Brain microvascular endothelial cell (primary cell): ENCODE results near the gene SLAMF9.

Source experiments
- DNase-seq: peaks from one replicate; pipeline ENCODE4 v3.0.0-alpha.2; 2020
- H3K27ac ChIP-seq: fragments of 250-450 bp; sonication (Bioruptor Pico); 2 replicates; pipeline ENCODE4 v1.5.1; 2020; ENCODE audit warnings: mild to moderate bottlenecking, moderate library complexity
- H3K27me3 ChIP-seq: fragments of 250-450 bp; sonication (Bioruptor Pico); replicated peaks from 2 replicates; pipeline ENCODE4 v1.5.1; 2020; ENCODE audit warnings: mild to moderate bottlenecking
- H3K36me3 ChIP-seq: fragments of 250-450 bp; sonication (Bioruptor Pico); replicated peaks from 2 replicates; pipeline ENCODE4 v1.5.1; 2020; ENCODE audit warnings: mild to moderate bottlenecking
- H3K4me3 ChIP-seq: 2 replicates; pipeline ENCODE4 v1.5.1; 2011; ENCODE audit warnings: low read depth, mild to moderate bottlenecking, control low read depth, low read length, moderate library complexity
- CTCF ChIP-seq: IDR thresholded peaks from 2 replicates; pipeline ENCODE4 v1.5.1; 2011; ENCODE audit warnings: low read depth, mild to moderate bottlenecking, moderate library complexity, low read length, control low read depth, inconsistent platforms; ENCODE audit errors: missing control alignments
- in situ Hi-C: cut with HindIII; loops from 2 replicates; pipeline ENCODE4 v1.10.0; 2017; ENCODE audit warnings: low sequenced_read_pairs, low pct_ligation_motif_present

Gene SLAMF9

DNA sequence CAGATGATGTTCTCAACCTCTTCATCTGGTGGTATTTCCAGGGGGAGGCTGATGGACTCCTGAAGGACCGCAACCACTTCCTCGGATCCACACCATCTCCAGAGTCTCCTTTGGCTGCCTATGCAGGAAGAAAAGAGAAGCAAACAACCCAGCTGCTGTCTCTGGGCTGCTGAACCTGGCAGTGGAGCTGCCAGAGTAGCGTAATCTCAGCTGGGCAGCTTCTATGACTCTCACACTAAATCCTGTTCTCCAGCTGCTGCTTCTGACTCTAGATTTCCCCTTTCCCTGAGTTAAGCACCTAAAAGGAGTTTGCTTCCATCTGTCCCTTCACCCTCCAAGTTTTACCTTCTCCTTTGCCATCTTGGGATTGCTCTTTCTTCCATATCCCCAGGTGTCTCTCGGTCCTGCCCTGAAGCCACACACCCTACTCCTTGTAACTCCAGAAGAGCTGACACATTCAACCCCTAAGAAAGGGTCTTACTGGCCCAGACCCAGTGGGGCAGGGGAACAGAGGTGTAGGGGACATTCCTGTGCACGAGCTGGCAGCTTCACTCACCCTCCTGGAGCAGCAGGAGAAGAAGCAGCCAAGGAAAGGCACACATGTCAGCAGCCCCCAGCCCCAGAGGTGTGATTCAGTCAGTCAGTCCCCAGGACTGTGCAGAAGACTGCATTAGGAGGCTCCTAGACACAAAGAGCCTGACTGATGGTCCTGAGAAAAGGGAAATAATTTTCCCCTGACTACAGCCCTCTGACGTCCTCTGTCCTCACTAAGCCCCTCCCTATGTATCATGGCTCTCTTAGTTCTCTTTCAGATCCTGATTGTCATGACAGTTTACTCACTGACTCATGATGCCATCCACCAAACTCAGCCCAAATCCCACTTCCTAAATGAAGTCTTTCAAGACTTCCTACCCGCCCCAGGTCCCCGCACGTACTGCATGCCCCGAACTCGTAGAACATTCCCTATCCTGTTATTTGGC is at the start of gene SLAMF9:
SLAMF9 (minus strand) TSS at position 702 of the 980 bp plus-strand sequence; CDS start at position 602, 100 bp downstream.
- in situ Hi-C loops: no loop called here
- Histone ChIP-seq H3K27me3 (no peaks in the 10 kb centered on the region), H3K4me3 (no peak within 1 kb of the TSS), H3K36me3 (no peaks in the 10 kb centered on the region), H3K27ac (no peak within 1 kb of the TSS)
- peak; percentile 3 for DNase-seq
- no peak for TF ChIP-seq CTCF

- Histone ChIP-seq H3K27me3 (no peaks in the 10 kb centered on the region), H3K36me3 (no peaks in the 10 kb centered on the region), H3K4me3 (no peak overlapping the region), H3K27ac (no peak overlapping the region)
- in situ Hi-C loops: no loop called here
- DNase-seq: no peak
- no peak for TF ChIP-seq CTCF
These were observed 47.4 kb upstream of the SLAMF9 start for GRCh38 chr1:160001440-160001839.

DNA sequence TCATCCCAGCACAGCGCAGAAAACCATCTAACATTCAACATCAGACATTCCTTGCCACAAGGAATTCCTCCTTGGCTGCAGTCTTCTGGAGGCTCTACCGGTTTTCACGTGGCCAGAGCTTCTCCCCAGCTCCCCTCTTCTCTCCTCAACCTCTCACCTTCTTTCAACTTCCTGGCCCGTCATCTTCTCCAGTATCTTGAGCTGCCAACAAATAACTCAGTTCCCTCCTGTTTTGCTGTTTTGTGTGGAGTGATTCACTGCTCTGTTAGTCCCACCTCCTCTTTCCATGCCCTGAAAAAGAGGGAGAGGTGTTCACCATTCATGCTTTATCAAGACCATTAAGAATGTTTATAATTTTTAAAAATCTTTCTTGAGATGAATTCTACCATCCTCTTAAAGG is 45.2 kb upstream of the SLAMF9 start:
- in situ Hi-C loops: no loop called here
- no peak for DNase-seq
- H3K4me3 ChIP-seq: no peak overlapping the region
- no peaks in the 10 kb centered on the region for H3K36me3 ChIP-seq
- H3K27me3 ChIP-seq: no peaks in the 10 kb centered on the region
- no peak for TF ChIP-seq CTCF
- H3K27ac ChIP-seq: no peak overlapping the region

DNA sequence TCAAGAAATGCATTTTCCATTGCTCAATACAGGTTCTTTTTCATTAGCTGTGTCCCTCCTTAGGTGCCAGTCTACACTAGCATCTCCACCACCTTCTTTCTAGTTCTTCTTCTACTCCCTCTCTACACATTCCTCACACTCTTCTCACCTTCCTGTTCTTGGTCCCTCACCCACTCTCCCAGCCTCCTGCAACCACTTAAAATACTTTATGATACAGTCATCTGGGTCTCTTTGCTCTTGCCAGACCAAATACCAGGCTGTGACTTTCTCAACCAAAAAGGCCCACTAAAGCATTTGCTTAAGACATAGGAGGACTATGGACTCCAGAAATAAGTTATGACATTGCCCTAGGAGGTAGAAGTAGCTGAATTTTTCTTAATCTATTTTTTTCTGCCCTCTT is 42.6 kb upstream of the SLAMF9 start:
- Histone ChIP-seq H3K36me3 (no peaks in the 10 kb centered on the region), H3K27me3 (no peaks in the 10 kb centered on the region), H3K4me3 (no peak overlapping the region), H3K27ac (no peak overlapping the region)
- TF ChIP-seq CTCF: no peak
- in situ Hi-C loops: no loop called here
- DNase-seq: peak; percentile 73

DNA sequence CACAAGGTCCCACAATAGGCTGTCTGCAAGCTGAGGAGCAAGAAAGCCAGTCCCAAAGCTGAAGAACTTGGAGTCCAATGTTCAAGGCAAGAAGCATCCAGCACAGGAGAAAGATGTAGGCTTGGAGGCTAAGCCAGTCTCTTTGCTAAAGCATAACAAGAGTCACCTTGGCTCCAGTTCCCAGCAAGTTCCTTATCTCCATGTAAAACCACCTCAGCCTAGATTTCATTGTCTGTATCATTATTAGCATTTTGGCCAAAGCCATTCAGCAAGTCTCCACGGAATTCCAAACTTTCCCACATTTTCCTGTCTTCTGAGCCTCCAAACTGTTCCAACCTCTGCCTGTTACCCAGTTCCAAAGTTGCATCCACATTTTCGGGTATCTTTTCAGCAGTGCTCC is 40.9 kb upstream of the SLAMF9 start:
- DNase-seq: no peak
- TF ChIP-seq CTCF: no peak
- in situ Hi-C loops: no loop called here
- Histone ChIP-seq H3K27ac (no peak overlapping the region), H3K36me3 (no peaks in the 10 kb centered on the region), H3K27me3 (no peaks in the 10 kb centered on the region), H3K4me3 (no peak overlapping the region)
